OCI-LY1 (cell line): Measurements from ENCODE around the gene LEP.

Source experiments
- H2AFZ ChIP-seq: fragments of 200-600 bp; sonication (generic), shearing (Covaris generic); 2 replicates; pipeline ENCODE4 v1.6.0; 2014; ENCODE audit warnings: antibody characterized with exemption, mild to moderate bottlenecking, low read length
- H3F3A ChIP-seq: fragments of 200-600 bp; sonication (generic), shearing (Covaris generic); 2 replicates; pipeline ENCODE4 v1.6.0; 2014; ENCODE audit warnings: mild to moderate bottlenecking, antibody characterized with exemption, low read length, moderate library complexity; ENCODE audit not compliant: insufficient read depth
- H3K27ac ChIP-seq: fragments of 200-600 bp; sonication (generic); 2 replicates; pipeline ENCODE4 v1.5.1; 2014; ENCODE audit warnings: low read length, mixed run types, mild to moderate bottlenecking, low read depth; ENCODE audit not compliant: poor library complexity, severe bottlenecking
- H3K27me3 ChIP-seq: fragments of 200-600 bp; sonication (generic); 2 replicates; pipeline ENCODE4 v1.6.0; 2014; ENCODE audit warnings: antibody characterized with exemption, mild to moderate bottlenecking, low read length, moderate library complexity; ENCODE audit not compliant: insufficient read depth
- H3K36me3 ChIP-seq: fragments of 200-600 bp; sonication (generic); 2 replicates; pipeline ENCODE4 v1.6.1; 2014; ENCODE audit warnings: mild to moderate bottlenecking, antibody characterized with exemption, low read length, moderate library complexity, mixed read lengths; ENCODE audit not compliant: insufficient read depth
- H3K4me1 ChIP-seq: fragments of 200-600 bp; sonication (generic); 2 replicates; pipeline ENCODE4 v1.5.1; 2014; ENCODE audit warnings: mild to moderate bottlenecking, low read length, moderate library complexity; ENCODE audit not compliant: insufficient read depth, severe bottlenecking
- H3K4me2 ChIP-seq: fragments of 200-600 bp; sonication (generic), shearing (Covaris generic); 2 replicates; pipeline ENCODE4 v1.6.1; 2014; ENCODE audit warnings: low read length
- H3K4me3 ChIP-seq: fragments of 200-600 bp; sonication (generic); 2 replicates; pipeline ENCODE4 v1.5.1; 2014; ENCODE audit warnings: low read length, low read depth, mild to moderate bottlenecking, mixed read lengths; ENCODE audit not compliant: poor library complexity, severe bottlenecking
- H3K79me2 ChIP-seq: fragments of 200-600 bp; shearing (Covaris generic); 2 replicates; pipeline ENCODE4 v1.6.1; 2016; ENCODE audit warnings: mixed run types, low read length, mixed read lengths; ENCODE audit not compliant: insufficient read depth
- H3K9ac ChIP-seq: fragments of 200-600 bp; sonication (generic), shearing (Covaris generic); 2 replicates; pipeline ENCODE4 v1.6.1; 2014; ENCODE audit warnings: mild to moderate bottlenecking, low read length, mixed read lengths
- H3K9me2 ChIP-seq: fragments of 200-600 bp; sonication (generic), shearing (Covaris generic); 2 replicates; pipeline ENCODE4 v1.6.1; 2014; ENCODE audit warnings: low read depth, mild to moderate bottlenecking, low read length, mixed read lengths
- H3K9me3 ChIP-seq: fragments of 200-600 bp; shearing (Covaris generic); 2 replicates; pipeline ENCODE4 v1.6.1; 2014; ENCODE audit warnings: low read length, mixed read lengths
- H4K20me1 ChIP-seq: fragments of 200-600 bp; sonication (generic), shearing (Covaris generic); 2 replicates; pipeline ENCODE4 v1.6.0; 2016; ENCODE audit warnings: mild to moderate bottlenecking, low read length; ENCODE audit not compliant: insufficient read depth
- CTCF ChIP-seq: fragments of 200-600 bp; sonication (generic), shearing (Covaris generic); IDR thresholded peaks from 2 replicates; pipeline ENCODE4 v1.5.1; 2017; ENCODE audit warnings: mild to moderate bottlenecking, antibody characterized with exemption, low read length, moderate library complexity, mixed read lengths
- EZH2 ChIP-seq: fragments of 200-600 bp; sonication (generic), shearing (Covaris generic); IDR thresholded peaks from 2 replicates; pipeline ENCODE4 v1.8.0; 2017; ENCODE audit warnings: borderline replicate concordance, mixed run types, mild to moderate bottlenecking, antibody characterized with exemption, low read length, moderate library complexity, mixed read lengths

Gene LEP

GRCh38 chr7:128263420-128263819 is 22.3 kb downstream of the LEP start:
- H2AFZ ChIP-seq: no peak overlapping the region
- no peak overlapping the region for H3K4me2 ChIP-seq
- no peaks in the 10 kb centered on the region for H3K9me3 ChIP-seq
- no peaks in the 10 kb centered on the region for H3F3A ChIP-seq
- no peaks in the 10 kb centered on the region for H3K36me3 ChIP-seq
- TF ChIP-seq CTCF (no peak), EZH2 (no peak)
- no peak overlapping the region for H3K27ac ChIP-seq
- peaks cover 6% of the 10 kb centered on the region; the same call in 1 of the 2 replicates for H3K27me3 ChIP-seq
- no peak overlapping the region for H3K9ac ChIP-seq
- H4K20me1 ChIP-seq: no peaks in the 10 kb centered on the region
- no peak overlapping the region for H3K4me3 ChIP-seq
- no peaks in the 10 kb centered on the region for H3K4me1 ChIP-seq
- H3K79me2 ChIP-seq: no peaks in the 10 kb centered on the region
- H3K9me2 ChIP-seq: no peaks in the 10 kb centered on the region

- no peaks in the 10 kb centered on the region for H3K79me2 ChIP-seq
- H3K4me3 ChIP-seq: no peak overlapping the region
- no peaks in the 10 kb centered on the region for H3K9me3 ChIP-seq
- no peaks in the 10 kb centered on the region for H3K36me3 ChIP-seq
- no peak overlapping the region for H3K4me2 ChIP-seq
- H3K4me1 ChIP-seq: no peaks in the 10 kb centered on the region
- no peaks in the 10 kb centered on the region for H4K20me1 ChIP-seq
- H3K27me3 ChIP-seq: peaks cover 6% of the 10 kb centered on the region; the same call in 1 of the 2 replicates
- H2AFZ ChIP-seq: no peak overlapping the region
- no peak overlapping the region for H3K9ac ChIP-seq
- TF ChIP-seq EZH2 (no peak), CTCF (no peak)
- no peaks in the 10 kb centered on the region for H3K9me2 ChIP-seq
- no peaks in the 10 kb centered on the region for H3F3A ChIP-seq
- no peak overlapping the region for H3K27ac ChIP-seq
Measured at GRCh38 chr7:128264477-128264876, 23.4 kb downstream of the LEP start.

- peaks cover 6% of the 10 kb centered on the region; the same call in 1 of the 2 replicates for H3K27me3 ChIP-seq
- no peaks in the 10 kb centered on the region for H3K4me1 ChIP-seq
- no peaks in the 10 kb centered on the region for H3K79me2 ChIP-seq
- no peak overlapping the region for H3K4me2 ChIP-seq
- no peaks in the 10 kb centered on the region for H3F3A ChIP-seq
- TF ChIP-seq CTCF: no peak
- TF ChIP-seq EZH2: no peak
- no peaks in the 10 kb centered on the region for H4K20me1 ChIP-seq
- no peaks in the 10 kb centered on the region for H3K9me3 ChIP-seq
- no peak overlapping the region for H3K9ac ChIP-seq
- no peak overlapping the region for H2AFZ ChIP-seq
- no peaks in the 10 kb centered on the region for H3K36me3 ChIP-seq
- H3K9me2 ChIP-seq: no peaks in the 10 kb centered on the region
- H3K27ac ChIP-seq: no peak overlapping the region
- H3K4me3 ChIP-seq: no peak overlapping the region
Measured at GRCh38 chr7:128265156-128265905, 24.3 kb downstream of the LEP start.
